ENCODE results near the gene RCN1.

RCN1 gene

DNA sequence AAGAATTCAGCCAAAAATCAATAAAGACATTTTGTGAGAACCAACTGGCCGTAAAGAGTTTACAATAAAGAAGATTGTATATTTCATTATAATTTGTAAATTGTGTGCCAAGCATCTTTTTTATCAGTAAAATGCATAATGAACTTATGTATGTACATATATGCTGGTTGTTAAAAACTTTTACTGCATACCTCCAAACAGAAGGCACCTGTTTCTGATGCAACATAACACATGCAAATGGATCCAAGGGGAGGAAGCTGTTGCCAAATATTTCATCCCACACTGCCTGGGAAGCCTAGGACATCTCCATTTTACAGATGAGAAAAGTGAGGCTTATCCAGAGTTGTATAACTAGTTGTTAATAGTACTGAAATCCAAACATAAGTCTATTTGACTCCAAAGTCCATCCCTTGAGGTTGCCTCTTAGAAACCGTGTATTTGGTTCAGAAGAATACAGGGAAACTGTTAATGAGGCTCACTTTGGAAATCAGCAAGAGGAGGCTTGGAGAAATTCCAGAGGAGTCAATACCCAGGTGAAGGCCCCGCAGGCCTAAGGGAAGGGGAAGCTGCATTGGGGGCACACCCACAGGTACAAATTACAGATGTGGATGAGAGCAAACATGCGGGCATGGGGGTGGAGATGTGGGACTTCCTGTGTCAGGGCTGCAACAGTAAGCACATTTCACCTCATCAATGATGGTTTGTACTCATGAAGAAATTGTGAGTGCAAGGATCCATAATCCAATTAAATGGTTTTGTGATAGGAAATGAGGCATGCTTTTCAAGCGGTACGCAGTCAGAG is 51.1 kb downstream of the RCN1 start:
- no peak for DNase-seq (ENCODE audit: low read depth in 1 of 2, low spot score in 1 of 2)
- Histone ChIP-seq H3K27me3 (ENCODE audit: insufficient read depth, poor library complexity, severe bottlenecking) (no peaks in the 10 kb centered on the region), H3K4me3 (replicated peaks; ENCODE audit: insufficient read depth, low read length) (no peak overlapping the region), H3K27ac (replicated peaks) (no peak overlapping the region)
- no peak for TF ChIP-seq POLR2AphosphoS5 (IDR thresholded peaks at IDR 0.05; ENCODE audit: low read depth)

DNA sequence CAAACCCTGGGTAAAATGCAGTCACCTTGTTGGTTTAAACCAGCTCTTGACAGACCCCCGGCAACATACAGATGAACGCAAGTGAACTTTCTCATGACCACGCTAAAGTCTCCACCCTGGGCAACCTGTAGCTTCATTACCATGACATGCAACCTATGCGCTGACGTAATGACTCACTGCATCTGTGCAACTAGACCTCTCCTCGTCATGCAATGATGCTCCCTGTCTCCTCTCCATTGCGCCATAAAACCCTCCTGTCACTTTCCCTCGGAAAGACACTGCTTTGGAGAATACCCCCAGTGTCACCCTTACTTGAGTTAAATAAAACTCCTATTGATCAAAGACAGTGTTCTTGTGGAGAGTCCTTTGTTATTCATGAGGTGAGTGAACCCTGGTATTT is 52.5 kb downstream of the RCN1 start:
- TF ChIP-seq POLR2AphosphoS5 (IDR thresholded peaks at IDR 0.05; ENCODE audit: low read depth) (no peak), GABPA (IDR thresholded peaks at IDR 0.05; ENCODE audit: low read depth) (no peak), SPI1 (IDR thresholded peaks at IDR 0.05; ENCODE audit: borderline replicate concordance, low read depth) (no peak)
- TF ChIP-seq, protein P1, sequence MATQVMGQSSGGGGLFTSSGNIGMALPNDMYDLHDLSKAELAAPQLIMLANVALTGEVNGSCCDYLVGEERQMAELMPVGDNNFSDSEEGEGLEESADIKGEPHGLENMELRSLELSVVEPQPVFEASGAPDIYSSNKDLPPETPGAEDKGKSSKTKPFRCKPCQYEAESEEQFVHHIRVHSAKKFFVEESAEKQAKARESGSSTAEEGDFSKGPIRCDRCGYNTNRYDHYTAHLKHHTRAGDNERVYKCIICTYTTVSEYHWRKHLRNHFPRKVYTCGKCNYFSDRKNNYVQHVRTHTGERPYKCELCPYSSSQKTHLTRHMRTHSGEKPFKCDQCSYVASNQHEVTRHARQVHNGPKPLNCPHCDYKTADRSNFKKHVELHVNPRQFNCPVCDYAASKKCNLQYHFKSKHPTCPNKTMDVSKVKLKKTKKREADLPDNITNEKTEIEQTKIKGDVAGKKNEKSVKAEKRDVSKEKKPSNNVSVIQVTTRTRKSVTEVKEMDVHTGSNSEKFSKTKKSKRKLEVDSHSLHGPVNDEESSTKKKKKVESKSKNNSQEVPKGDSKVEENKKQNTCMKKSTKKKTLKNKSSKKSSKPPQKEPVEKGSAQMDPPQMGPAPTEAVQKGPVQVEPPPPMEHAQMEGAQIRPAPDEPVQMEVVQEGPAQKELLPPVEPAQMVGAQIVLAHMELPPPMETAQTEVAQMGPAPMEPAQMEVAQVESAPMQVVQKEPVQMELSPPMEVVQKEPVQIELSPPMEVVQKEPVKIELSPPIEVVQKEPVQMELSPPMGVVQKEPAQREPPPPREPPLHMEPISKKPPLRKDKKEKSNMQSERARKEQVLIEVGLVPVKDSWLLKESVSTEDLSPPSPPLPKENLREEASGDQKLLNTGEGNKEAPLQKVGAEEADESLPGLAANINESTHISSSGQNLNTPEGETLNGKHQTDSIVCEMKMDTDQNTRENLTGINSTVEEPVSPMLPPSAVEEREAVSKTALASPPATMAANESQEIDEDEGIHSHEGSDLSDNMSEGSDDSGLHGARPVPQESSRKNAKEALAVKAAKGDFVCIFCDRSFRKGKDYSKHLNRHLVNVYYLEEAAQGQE (IDR thresholded peaks at IDR 0.05; ENCODE audit: insufficient replicate concordance, low read depth), result no peak
- TF ChIP-seq, protein P2, sequence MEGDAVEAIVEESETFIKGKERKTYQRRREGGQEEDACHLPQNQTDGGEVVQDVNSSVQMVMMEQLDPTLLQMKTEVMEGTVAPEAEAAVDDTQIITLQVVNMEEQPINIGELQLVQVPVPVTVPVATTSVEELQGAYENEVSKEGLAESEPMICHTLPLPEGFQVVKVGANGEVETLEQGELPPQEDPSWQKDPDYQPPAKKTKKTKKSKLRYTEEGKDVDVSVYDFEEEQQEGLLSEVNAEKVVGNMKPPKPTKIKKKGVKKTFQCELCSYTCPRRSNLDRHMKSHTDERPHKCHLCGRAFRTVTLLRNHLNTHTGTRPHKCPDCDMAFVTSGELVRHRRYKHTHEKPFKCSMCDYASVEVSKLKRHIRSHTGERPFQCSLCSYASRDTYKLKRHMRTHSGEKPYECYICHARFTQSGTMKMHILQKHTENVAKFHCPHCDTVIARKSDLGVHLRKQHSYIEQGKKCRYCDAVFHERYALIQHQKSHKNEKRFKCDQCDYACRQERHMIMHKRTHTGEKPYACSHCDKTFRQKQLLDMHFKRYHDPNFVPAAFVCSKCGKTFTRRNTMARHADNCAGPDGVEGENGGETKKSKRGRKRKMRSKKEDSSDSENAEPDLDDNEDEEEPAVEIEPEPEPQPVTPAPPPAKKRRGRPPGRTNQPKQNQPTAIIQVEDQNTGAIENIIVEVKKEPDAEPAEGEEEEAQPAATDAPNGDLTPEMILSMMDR (IDR thresholded peaks at IDR 0.05; ENCODE audit: insufficient read depth, low read length), result no peak
- no peak overlapping the region for H3K4me3 ChIP-seq (replicated peaks; ENCODE audit: insufficient read depth, low read length)
- no peak overlapping the region for H3K27ac ChIP-seq (replicated peaks)
- H3K27me3 ChIP-seq (ENCODE audit: insufficient read depth, poor library complexity, severe bottlenecking), result no peaks in the 10 kb centered on the region
- DNase-seq (ENCODE audit: low read depth in 1 of 2, low spot score in 1 of 2), result no peak

DNA sequence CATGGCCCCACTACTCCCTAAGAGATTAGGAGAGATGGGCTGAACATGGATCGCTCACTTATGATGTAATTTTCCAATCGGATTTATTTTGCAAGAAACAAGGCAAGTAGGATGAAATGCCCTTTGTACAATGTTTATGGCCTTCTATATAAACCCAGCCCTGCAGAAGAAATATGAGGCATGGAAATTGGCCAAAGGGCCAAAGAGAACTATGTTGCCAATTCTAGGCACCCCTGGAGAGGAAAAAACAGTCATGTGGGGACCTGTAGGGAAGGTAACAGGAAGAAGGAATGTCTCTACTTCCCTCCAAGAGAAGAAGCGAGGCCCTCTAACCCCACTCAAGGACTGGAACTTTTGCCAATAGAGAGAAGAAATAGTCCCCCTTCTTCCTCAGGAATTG is 54.4 kb downstream of the RCN1 start:
- Histone ChIP-seq H3K27me3 (ENCODE audit: insufficient read depth, poor library complexity, severe bottlenecking) (no peaks in the 10 kb centered on the region), H3K27ac (replicated peaks) (no peak overlapping the region), H3K4me3 (replicated peaks; ENCODE audit: insufficient read depth, low read length) (no peak overlapping the region)
- TF ChIP-seq POLR2AphosphoS5 (IDR thresholded peaks at IDR 0.05; ENCODE audit: low read depth), result no peak
- no peak for TF ChIP-seq SPI1 (IDR thresholded peaks at IDR 0.05; ENCODE audit: borderline replicate concordance, low read depth)
- TF ChIP-seq, protein P1 (IDR thresholded peaks at IDR 0.05; ENCODE audit: insufficient replicate concordance, low read depth), result no peak
- TF ChIP-seq, protein P2 (IDR thresholded peaks at IDR 0.05; ENCODE audit: insufficient read depth, low read length), result no peak
- no peak for TF ChIP-seq GABPA (IDR thresholded peaks at IDR 0.05; ENCODE audit: low read depth)
- no peak for DNase-seq (ENCODE audit: low read depth in 1 of 2, low spot score in 1 of 2)

DNA sequence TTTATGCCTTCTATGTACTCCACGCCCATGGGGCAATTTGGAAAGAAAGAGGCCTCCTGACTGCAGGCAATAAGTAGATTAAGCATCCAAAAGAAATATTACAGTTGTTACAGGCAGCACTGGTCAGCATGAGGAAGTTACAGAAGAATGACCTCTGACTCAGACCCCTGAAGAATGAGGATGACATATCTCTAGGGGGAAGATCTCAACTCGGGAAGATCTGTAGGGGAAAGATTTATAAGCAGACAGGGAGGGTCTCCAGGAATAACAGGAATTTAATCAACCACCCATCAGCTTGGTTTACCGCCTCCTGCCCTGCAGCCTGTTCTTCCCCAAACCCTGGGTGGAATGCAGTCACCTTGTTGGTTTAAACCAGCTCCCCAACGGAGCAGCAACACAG is 58.0 kb downstream of the RCN1 start:
- Histone ChIP-seq H3K4me3 (replicated peaks; ENCODE audit: insufficient read depth, low read length) (no peak overlapping the region), H3K27ac (replicated peaks) (no peak overlapping the region), H3K27me3 (ENCODE audit: insufficient read depth, poor library complexity, severe bottlenecking) (no peaks in the 10 kb centered on the region)
- TF ChIP-seq, protein P2 (IDR thresholded peaks at IDR 0.05; ENCODE audit: insufficient read depth, low read length), result no peak
- TF ChIP-seq, protein P1 (IDR thresholded peaks at IDR 0.05; ENCODE audit: insufficient replicate concordance, low read depth), result no peak
- TF ChIP-seq POLR2AphosphoS5 (IDR thresholded peaks at IDR 0.05; ENCODE audit: low read depth), result no peak
- no peak for DNase-seq (ENCODE audit: low read depth in 1 of 2, low spot score in 1 of 2)
